HFF-Myc (cell line): ENCODE results near the gene LSM7.
A peak's percentile ranks its signal among the peaks of the same experiment; 100 is the strongest.

Source experiments
- DNase-seq: peaks from one replicate; pipeline ENCODE4 v3.0.0-alpha.2; 2011; ENCODE audit warnings: low read depth; ENCODE audit errors: extremely low read depth
- H3K4me3 ChIP-seq: replicated peaks from 2 replicates; pipeline ENCODE4 v1.5.1; 2011; ENCODE audit warnings: low read depth, mild to moderate bottlenecking, control low read depth, low read length
- TF ChIP-seq, protein P1 (sequence below): IDR thresholded peaks from 2 replicates; pipeline ENCODE4 v1.5.1; 2012; ENCODE audit warnings: mild to moderate bottlenecking, low read depth, low read length, control low read depth; ENCODE audit errors: missing control alignments

Gene LSM7

GRCh38 chr19:2331601-2332246, 3.3 kb upstream of the LSM7 start:
- DNase-seq: no peak
- TF ChIP-seq, protein P1, sequence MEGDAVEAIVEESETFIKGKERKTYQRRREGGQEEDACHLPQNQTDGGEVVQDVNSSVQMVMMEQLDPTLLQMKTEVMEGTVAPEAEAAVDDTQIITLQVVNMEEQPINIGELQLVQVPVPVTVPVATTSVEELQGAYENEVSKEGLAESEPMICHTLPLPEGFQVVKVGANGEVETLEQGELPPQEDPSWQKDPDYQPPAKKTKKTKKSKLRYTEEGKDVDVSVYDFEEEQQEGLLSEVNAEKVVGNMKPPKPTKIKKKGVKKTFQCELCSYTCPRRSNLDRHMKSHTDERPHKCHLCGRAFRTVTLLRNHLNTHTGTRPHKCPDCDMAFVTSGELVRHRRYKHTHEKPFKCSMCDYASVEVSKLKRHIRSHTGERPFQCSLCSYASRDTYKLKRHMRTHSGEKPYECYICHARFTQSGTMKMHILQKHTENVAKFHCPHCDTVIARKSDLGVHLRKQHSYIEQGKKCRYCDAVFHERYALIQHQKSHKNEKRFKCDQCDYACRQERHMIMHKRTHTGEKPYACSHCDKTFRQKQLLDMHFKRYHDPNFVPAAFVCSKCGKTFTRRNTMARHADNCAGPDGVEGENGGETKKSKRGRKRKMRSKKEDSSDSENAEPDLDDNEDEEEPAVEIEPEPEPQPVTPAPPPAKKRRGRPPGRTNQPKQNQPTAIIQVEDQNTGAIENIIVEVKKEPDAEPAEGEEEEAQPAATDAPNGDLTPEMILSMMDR: no peak
- no peak overlapping the region for H3K4me3 ChIP-seq

DNA sequence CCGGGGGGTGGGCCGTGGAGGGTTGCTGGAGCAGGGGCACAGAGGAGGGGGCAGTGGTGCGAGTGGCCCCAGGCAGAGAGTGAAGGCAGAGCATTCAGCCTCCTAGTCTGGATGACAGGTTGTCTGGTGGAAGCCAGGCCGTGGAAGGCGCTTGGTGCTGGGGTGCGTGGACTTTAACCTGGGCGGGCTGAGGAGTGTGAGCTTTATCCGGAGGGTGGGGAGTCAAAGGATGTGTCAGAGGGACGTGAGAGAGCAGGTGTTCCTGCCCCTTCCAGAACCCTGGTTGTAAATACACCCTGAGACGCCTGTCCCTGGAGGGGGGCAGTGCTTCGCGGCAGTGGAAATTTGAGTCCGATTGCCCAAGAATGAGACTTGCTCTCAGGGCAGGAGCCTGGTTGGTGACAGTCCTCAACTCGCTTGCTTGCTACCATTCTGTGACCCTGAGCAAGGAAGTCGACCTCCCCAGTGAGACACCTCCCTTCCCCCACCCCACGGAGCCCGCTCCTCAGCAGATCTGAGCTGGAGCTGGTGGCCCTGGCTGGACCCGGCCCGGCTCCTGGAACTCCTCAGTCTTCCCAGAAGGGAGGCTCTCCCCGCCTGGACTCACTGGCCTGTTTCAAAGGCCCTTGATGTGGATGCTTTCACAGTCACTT, 2.4 kb upstream of the LSM7 start:
- TF ChIP-seq, protein P1: no peak
- no peak for DNase-seq
- no peak overlapping the region for H3K4me3 ChIP-seq

GRCh38 chr19:2330255-2330631, 1.9 kb upstream of the LSM7 start:
- no peak overlapping the region; the same call in 1 of the 2 replicates for H3K4me3 ChIP-seq
- TF ChIP-seq, protein P1: no peak

DNA sequence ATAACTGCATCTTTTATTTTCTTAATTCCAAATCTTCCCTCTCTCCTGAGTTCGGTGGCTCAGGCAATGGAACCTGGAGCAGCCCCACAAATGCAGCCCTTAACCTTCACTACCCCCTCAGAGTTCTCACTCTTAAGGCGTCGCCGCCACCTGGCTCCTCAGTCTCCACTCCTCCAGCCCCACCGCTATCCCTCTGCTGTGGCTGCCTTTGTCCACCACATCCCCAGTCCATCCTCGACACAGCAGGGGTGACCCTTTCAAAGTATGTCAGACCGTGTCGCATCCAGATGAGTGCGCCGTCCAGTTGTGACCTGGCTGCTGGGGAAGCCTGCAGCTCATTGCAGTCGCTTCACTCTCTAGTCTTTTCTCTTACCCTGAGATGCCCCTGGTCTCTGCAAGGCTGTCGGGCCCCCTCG, 1.1 kb upstream of the LSM7 start:
- DNase-seq: no peak
- peak overlapping the region; percentile 99 for H3K4me3 ChIP-seq
- TF ChIP-seq, protein P1: no peak

More at GRCh38 chr19:2330255-2330631, 1.9 kb upstream of the LSM7 start:
- no peak for DNase-seq

GRCh38 chr19:2329149-2329478, 728 bp upstream of the LSM7 start:
- TF ChIP-seq, protein P1: no peak
- peak overlapping the region; percentile 99 for H3K4me3 ChIP-seq
- DNase-seq: no peak

GRCh38 chr19:2327773-2328400, 499 bp downstream of the LSM7 start:
- TF ChIP-seq, protein P1: no peak
- peak overlapping the region; percentile 99 for H3K4me3 ChIP-seq
- DNase-seq: no peak
